Measurements from ENCODE around the gene PREX1.

Gene PREX1

GRCh38 chr20:48819089-48819488 lies 8.7 kb downstream of the PREX1 start:
- DNase-seq (ENCODE audit: low spot score) = no peak
- TF ChIP-seq, protein P1, sequence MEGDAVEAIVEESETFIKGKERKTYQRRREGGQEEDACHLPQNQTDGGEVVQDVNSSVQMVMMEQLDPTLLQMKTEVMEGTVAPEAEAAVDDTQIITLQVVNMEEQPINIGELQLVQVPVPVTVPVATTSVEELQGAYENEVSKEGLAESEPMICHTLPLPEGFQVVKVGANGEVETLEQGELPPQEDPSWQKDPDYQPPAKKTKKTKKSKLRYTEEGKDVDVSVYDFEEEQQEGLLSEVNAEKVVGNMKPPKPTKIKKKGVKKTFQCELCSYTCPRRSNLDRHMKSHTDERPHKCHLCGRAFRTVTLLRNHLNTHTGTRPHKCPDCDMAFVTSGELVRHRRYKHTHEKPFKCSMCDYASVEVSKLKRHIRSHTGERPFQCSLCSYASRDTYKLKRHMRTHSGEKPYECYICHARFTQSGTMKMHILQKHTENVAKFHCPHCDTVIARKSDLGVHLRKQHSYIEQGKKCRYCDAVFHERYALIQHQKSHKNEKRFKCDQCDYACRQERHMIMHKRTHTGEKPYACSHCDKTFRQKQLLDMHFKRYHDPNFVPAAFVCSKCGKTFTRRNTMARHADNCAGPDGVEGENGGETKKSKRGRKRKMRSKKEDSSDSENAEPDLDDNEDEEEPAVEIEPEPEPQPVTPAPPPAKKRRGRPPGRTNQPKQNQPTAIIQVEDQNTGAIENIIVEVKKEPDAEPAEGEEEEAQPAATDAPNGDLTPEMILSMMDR (IDR thresholded peaks at IDR 0.05; ENCODE audit: extremely low read depth, missing control alignments) = no peak

DNA sequence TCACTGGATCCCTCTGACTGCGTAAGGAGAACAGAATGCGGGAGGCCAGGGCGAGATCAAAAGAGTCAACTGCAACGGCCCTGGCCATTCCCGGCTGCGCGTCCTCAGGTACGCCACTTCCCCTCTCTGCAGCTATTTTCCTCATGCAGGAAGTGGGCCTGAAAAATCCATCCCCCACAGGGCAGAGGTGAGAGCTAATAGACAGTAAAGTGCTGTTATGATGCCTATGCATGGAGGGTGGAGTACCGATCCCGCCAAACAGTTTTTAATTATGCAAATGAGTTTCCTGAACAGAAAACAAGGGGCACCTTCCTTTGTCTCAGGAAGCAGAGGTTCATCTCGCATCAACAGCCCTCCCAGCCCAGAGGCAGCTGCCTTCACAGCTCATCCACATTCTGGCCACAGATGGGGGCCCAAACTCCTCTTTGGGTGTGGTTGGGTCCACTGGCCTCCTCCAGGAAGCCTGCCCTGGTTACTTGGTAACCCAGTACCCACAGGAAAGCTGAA lies 9.3 kb downstream of the PREX1 start:
- DNase-seq (ENCODE audit: low spot score) = peak; percentile 54
- TF ChIP-seq, protein P1 (IDR thresholded peaks at IDR 0.05; ENCODE audit: extremely low read depth, missing control alignments) = no peak

GRCh38 chr20:48818031-48818370 lies 9.8 kb downstream of the PREX1 start:
- DNase-seq (ENCODE audit: low spot score) = no peak
- TF ChIP-seq, protein P1 (IDR thresholded peaks at IDR 0.05; ENCODE audit: extremely low read depth, missing control alignments) = no peak

DNA sequence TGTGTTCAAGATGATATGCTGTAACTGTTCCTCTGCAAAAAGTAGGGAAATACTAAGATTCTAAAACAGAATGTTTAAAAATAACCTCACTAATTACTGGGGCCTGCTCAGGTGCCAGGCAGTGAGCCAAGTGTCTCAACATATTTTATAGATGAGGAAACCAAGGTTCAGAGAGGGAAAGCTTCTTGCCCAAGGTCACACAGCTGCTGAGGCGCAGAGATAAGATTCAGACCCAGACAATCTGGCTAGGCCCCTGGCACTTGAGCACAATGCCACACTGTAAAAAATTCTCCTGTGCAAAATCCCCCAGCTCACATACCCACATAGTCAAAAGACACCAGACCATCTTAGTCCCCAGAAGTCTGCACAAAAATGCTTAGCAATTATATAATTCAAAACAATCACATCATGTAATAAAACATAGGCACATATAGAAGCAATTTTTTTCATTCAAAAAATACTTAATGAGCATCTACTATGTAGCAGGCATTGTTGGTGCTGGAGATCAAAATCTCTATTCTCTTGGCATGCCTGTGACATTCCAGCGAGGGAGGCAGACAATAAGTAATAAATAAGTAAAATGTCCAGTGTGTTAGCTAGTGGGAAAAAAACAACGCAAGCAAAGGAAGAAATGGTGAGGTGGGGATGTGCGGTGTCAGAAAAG lies 10.3 kb downstream of the PREX1 start:
- TF ChIP-seq, protein P1 (IDR thresholded peaks at IDR 0.05; ENCODE audit: extremely low read depth, missing control alignments) = no peak
- no peak for DNase-seq (ENCODE audit: low spot score)

- DNase-seq (ENCODE audit: low spot score) = no peak
- TF ChIP-seq, protein P1 (IDR thresholded peaks at IDR 0.05; ENCODE audit: extremely low read depth, missing control alignments) = no peak
Measured at GRCh38 chr20:48816282-48817205, 11.3 kb downstream of the PREX1 start.

- no peak for DNase-seq (ENCODE audit: low spot score)
- TF ChIP-seq, protein P1 (IDR thresholded peaks at IDR 0.05; ENCODE audit: extremely low read depth, missing control alignments) = no peak
Measured at GRCh38 chr20:48815537-48815936, 12.3 kb downstream of the PREX1 start.

GRCh38 chr20:48814633-48815032 lies 13.2 kb downstream of the PREX1 start:
- no peak for DNase-seq (ENCODE audit: low spot score)
- TF ChIP-seq, protein P1 (IDR thresholded peaks at IDR 0.05; ENCODE audit: extremely low read depth, missing control alignments) = no peak

Measured in GM20000 (cell line).